NK-92 (cell line): ENCODE measurements around the gene MACF1.
"Not testable (repeated sequence)": the region's sequence is repeated elsewhere in the genome, so short reads cannot be mapped to it uniquely, and the experiment has no call there.

Experiments used
- DNase-seq: peaks from one replicate; lab custom pipeline; 2025; ENCODE audit not compliant: unreplicated experiment; lab: John Stamatoyannopoulos, UW

Gene MACF1

DNA sequence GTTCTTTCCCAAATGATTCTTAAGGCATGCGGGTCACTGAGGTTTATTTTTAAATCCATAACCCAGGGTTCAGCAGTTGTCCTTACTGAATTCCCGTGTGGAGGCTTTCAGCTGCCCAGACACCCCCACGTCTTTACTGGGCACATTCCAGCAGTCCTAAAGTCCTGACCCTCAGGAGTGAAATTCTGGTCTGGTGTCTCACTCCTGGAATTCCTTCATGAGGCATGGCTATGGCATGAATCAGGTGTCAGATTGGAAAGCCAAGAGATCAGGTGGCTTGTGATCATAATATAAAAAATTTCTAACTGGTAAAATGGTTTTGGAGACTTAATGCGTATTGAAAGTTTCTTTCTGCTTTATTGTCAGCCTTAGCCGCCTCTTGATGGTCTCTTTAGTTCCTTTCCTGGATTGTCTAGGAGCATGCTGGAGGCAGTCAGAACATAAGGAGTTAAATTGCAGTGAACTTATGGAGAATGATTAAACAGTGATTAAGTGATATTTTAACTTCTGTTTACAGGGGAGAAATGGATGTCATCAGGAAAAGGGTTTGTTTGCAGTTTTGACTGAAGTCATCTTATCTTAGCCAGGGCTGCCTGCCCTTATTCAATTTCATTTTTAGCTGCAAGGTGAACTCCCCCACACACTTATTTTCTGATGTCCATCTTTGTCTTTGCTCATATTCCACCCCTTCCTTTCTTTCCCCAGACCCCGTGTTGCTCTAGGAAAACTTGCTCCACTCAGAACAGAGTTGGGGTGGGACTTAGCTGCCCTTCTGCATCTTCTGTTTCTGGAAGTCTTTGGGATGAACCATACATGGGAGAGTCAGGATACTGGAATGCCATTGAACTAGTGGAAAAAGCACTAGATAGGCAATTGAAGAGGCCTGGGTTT, 25.7 kb upstream of the MACF1 start:
- DNase-seq = no peak

DNA sequence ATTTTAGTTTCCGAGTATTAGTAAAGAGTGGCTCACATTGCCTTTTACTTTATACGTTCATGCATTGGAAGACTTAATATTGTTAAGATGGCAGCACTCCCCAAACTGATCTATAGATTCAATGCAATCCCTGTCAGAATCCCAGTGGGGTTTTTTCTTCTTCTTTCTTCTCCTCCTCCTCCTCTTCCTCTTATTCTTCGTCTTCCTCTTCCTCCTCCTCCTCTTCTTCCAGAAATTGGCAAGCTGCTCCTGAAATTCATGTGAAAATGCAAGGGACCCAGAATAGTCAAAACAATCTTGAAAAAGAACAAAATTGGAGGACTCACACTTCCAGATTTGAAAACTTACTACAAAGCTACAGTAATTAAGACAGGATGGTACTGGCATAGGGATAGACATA, 23.2 kb upstream of the MACF1 start:
- DNase-seq = no peak

DNA sequence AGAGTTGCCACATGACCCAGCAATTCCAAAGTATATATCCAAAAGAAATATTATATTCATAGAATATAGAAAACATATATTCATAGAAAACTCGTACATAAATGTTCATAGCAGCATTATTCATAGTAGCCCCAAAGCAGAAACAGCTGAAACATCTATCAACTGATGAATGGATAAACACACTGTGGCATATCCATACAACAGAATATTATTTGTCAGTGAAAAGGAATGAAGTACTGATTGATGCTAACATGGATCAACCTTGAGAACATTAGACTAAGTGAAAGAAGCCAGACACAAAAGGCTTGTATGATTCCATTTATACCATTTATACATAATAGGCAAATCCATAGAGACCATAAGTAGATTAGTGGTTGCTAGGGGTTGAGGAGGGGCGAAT, 21.7 kb upstream of the MACF1 start:
- no peak for DNase-seq

DNA sequence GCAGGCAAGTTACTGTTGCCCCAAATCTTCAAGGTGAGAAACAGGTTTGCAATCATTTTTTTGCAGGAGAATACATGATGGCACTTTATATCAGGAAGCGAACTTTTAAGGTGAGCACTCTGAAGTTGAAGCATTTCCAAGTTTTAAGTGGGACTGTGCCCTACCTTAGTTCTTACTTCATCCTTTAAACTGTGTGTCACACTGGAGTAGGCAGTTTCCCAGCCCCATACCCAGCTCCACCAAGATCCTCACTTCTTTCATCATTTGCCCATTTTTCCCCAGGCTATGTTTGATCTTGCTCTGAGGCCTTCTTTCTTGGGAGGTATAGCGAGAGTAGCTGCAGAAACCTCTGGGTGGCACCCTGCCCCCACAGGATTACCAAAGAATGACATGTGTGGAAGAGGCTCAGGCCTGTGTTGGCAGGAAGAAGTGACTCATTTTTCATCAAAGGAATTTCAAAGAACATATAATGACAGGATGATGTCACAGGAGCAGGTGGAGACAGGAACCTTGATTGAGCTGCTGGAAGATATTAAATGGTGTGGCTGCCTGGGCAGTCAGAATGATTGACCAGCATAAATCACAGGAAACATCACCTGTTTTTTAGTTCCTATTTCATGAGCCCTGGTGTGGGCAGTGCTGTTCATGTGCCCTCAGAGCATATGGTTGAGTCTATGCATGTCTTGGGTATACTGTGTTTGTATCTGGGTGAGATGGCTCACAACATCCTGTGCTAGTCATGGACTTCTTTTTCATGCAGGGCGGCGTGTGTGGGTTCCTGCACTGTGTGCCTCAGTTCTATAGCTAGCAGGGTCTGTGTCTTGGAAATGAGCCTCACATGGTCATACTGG, 20.8 kb upstream of the MACF1 start:
- no peak for DNase-seq

DNA sequence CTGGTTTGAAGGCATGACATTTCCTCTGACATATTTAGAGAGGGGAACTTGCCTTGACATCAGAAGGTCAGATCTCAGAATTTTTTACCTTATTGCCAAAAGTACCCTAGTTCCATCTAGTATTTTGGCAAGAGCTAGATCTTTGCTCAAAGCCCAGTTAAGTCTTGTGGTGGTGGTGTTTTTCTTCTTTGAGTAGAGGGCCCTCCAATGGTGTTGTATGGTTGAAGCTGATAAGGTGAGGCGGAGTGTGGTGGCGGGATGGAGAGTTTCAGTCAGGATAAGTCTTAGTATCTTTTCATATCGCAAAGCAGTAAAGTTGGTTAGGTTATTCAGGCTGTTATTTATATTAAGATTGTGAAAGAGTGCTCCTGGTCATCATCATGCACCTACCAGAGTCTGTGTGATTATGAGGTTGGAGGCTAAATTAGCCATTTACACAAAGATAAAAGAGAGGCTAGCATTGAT, 20.1 kb upstream of the MACF1 start:
- DNase-seq = no peak

DNA sequence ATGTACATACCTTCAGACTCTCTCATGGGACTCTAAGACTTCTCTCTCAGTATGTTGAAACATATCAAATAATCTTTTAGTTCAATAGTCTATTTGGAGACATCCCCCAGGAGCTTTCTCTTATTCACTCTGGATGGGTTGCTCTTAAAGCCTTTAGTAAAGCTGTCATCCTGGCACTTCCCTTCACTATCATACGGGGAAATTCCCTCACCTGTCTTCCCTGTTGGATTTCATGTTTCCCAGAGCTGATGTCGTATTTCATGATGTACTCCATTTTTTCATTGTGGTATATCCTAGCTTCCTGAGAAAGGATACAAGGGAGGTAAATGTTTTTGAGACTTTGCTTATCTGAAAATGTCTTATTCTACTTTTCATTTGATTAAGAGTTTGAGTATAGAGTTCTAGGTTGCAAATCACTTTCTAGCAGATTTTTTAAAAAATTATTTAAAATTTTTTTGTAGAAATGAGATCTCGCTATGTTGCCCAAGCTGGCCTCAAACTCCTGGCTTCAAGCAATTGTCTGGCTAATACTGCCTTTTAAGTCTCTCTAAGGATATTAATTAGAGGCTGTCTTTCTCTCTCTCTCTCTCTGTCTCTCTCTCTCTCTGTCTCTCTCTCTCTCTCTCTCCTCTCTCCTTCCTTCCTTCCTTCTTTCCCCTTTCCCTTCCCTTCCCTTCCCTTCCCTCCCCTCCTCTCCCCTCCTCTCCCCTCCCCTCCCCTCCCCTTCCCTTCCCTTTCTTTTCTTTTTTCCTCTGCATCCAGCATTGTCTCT, 17.0 kb upstream of the MACF1 start:
- DNase-seq = no peak

DNA sequence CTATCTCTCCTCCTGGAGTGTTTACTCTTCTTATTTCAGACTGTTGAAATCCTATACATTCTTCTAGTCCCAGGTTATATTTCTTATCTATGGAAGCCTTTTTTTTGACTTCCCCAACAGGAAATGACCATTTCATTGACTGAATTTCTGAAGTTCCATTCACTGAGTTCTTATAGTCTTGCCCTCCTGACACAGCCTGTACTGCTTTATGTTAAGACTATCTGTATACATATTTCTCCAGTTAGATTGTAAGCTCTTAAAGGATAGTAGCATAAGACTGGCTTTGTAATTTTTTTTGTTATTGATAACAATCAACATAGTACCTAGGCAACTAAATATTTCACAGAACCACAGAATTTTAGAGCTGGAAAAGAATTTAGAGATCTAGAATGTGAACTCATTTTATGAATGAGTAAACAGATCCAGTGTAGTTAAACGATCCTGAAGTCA, 14.9 kb upstream of the MACF1 start:
- DNase-seq = no peak

DNA sequence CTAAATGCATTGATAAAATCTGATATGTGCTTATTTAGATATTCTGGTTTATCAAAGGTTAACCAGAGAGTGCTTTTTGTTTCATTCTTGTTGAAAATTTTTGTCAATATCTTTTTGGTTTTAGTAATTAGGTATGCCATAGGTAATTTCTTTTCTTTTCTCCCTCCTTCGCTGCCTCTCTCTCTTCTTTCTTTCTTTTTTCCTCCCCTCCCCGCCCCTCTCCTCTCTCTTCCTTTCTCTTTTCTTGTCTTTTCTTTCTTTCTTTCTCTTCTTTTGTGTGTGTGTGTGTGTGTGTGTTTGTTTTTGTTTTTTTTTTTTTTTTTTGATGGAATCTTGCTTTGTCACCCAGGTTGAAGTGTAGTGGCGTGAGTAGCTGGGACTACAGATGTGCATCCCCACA, 14.4 kb upstream of the MACF1 start:
- no peak for DNase-seq

DNA sequence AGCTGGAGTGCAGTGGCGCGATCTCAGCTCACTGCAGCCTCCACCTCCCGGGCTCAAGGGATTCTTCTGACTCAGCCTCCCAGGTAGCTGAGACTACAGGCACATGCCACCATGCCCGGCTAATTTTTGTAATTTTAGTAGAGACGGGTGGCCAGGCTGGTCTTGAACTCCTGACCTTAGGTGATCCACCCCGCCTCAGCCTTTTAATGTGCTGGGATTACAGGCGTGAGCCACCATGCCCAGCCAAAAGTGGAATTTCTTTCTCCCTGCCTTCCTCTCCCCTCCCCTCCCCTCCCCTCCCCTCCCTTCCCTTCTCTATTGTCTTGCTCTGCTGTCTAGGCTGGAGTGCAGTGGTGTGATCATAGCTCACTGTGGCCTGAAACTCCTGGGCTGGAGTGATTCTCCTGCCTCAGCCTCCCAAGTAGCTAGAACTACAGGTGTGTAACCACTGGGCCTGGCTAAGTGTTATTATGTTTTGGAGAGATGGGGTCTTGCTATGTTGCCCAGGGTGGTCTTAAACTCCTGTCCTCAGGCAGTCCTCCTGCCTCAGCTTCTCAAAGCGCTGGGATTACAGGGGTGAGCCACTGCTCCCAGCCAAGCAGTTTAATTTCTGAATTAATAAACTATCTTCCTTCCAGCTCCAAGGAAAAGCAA, 10.0 kb upstream of the MACF1 start:
- DNase-seq = no peak

DNA sequence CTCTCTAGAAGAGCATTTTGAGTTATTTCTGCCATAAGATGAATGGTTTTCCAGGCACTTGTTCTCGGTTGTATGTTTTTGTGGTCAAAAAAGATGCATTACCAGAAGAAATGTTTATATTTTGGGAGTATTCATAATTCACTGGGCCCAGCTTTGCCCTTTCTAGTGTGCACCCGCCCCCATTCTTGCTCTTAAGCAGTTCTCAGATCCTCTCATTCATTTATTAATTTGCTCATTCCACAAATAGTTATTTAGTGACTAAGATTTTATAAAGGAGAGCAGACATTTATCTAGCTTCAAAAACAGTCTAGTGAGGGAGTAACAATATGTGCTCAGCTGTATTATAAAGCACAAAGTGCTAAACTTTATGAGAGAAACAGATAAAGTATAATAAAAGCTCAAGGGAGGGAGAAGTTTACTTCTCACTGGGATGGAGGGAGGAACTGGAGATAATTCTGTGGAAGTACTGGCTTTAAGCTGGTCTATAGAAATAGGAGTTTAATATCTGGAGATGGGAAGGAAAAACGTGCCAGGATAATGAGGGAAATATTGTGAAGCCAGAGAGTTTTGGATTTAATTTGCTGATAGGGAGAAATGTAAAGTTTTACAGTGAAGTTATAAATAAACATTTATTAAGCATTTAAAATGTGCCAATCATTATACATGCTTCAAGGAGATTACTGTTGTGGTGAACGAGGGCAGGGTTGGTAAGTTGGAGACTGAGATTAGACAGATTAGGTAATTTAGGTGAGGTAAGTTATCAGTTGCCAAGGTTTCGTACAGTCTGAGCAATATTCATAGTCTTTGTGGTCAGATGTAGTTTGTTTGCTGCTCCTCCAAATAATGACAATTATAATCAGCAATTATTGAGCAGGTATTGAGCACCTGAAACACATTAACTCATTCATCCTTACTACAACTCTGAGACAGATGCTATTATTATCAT, 9.1 kb upstream of the MACF1 start:
- DNase-seq = no peak

DNA sequence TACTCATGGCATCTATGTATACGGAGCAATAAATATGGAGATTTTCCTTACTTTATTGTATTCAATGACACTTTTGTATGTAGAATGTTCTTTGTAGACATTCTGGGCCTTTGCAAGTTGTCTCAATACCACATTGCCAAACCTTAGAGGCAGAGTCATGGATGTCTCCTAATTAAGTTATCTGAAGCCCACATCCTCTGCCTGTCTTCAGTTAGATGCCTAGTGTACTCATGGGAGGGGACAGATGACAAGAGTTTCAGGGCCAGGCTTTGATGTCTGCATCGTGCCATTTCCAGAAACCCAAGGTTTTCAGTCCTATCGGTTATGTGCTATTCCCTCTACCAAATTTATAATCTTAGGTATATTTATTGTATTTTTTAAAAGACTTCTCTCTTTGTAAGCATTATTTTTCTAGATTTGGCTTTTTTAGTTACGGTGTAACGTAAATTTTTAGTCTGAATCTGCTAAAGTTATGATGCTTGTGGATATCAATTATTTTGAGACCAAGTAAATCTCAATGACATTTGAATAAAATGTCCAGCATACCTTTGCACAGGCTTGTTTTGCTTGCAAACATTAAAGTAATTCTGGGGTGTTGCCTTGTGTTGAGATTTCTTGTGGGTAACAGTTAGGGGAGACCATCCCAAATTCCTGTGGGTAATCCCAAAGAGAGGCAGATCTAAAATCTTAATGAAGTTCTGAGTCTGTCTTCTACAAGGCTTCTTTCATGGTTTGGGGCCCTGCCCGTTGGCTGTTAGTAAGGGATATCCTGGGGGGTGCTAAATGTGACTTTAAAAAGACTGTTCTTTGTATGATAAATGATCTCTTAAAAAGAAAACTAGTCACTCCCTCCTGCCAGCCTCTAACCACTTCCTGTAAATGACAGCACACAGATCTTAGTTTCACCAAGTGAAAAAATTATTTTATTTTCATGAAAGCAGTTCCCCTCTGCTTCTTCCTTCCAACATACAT, 8.0 kb upstream of the MACF1 start:
- DNase-seq = no peak

DNA sequence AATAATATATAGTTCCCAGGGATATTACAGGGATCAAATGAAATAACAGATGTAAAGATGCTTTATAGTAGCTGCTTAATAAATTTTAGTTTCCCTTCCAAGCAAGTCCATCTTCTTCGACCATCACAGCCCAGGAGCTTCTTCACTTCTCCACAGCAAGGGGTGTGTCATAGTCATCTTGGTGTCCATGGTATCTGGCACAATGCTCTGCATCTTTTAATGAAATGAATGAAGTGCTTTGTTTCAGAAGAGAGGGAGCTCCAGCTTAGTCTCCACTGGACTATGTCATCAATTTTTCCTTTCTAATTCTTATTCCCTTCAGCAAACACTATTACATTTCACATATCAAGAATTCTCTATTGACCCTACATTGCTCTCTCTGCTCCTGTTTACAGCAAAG, 4.9 kb upstream of the MACF1 start:
- no peak for DNase-seq

DNA sequence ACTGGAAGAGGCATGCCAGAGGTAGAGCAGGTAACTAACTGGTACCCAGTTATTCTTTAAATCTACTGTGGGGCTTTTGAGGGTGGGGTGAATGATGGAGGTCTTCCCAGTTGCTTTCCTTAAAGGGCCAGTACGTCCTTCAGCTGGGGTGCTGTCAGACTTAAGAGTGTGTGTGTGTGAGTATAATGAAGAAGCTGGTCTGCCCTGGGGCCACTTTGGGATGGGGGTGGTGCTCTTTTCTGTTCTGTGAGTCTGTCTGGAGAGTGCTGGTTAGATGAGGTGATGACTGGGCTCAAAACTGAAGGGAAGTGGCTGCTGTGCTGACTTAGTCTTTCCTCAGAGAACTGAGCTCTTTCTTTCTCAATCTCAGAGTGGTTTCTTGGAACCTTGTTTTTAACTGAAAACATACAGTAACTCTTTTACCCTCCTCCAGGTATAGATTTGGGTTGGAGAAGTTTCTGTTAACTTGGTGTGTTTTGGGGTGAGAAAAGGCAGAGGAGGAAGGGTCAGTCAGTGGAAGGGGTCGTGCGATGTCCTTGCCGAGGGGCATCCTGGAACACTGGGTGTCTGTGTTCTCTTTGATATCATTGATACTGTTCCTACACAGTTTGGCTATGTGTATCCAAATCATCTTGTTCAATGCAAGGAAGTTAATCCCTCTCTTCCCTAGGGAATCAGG, 746 bp downstream of the MACF1 start:
- DNase-seq = no peak

DNA sequence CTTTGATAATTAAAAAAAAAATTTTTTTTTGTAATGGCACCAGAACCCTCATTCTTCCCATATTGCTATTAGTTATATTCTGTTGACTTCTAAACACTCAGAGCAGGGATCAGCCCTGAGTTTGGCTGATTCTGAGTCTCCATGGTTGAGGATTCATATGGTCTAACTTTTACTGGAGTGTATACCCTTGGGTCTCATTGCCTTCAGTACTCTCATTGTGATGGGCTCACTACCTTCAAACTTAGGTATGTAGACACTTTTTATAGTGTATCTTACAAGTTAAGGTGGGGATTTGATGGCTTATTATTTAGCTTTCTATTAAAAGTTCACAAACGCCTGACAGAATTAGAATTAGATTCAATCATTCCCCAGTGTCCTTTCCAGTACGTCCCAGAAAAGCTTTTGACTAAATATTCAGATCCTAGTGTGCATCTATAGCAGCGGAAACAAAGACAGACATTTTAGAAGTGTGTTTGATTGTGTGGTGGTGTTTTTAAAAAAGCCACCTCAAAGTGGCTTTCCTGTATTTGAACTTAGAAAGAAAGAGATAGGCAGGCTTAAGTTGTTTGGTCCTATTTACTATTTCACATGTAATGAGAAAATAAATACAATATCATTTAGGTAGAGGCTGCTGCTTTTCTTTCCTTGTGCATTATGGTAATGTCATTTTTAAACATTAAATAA, 1.4 kb downstream of the MACF1 start:
- DNase-seq = no peak

DNA sequence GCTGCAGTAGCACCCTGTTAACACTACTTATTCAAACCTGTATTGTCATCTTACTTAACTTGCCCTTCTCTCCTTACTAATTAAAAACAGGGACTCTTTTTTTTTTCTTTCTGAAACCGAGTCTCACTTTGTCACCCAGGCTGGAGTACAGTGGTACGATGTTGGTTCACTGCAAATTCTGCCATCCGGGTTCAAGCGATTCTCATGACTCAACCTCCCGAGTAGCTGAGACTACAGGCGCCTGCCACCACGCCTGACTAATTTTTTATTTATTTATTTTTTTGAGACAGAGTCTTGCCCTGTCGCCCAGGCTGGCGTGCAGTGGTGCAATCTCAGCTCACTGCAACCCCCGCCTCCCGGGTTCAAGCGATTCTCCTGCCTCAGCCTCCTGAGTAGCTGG, 3.9 kb downstream of the MACF1 start:
- DNase-seq = not testable (repeated sequence)

DNA sequence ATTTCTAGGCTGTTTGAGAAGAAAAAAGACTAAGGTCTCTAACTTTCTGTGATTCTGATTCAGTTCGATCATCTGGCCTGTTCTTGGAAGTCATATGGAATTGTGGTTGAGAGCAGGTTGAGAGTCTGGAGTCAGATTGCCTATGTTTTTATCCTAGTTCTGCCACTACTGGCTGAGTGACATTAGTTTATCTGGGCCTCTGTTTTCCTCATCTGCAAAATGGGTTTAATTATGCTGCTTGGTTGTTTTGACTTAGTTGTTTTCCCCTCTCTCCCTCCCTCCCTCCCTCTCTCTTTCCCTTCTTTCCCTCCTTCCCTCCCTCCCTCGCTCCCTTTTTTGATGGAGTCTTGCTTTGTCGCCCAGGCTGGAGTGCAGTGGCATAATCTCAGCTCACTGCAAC, 6.2 kb downstream of the MACF1 start:
- DNase-seq = no peak

DNA sequence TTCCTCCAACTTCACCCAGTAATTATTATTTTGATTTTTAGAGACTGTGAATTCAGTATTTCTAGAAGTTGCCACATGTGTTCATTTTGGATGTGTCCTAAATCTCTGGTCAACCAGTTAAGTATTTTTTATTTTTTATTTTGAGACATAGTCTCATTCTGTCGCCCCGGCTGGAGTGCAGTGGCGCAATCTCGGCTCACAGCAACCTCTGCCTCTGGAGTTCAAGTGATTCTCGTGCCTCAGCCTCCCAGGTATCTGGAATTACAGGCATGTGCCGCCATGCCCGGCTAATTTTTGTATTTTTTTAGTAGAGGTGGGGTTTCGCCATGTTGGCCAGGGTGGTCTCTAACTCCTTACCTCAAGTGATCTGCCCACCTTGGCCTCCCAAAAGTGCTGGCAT, 8.0 kb downstream of the MACF1 start:
- no peak for DNase-seq
